GM19455 (cell line): Measurements from ENCODE around the gene PALLD.
"Not testable (repeated sequence)": the region's sequence is repeated elsewhere in the genome, so short reads cannot be mapped to it uniquely, and the experiment has no call there.

ENCODE experiments used
- ATAC-seq: cut with Tn5 transposase; IDR thresholded peaks from one replicate; pipeline ENCODE4 v1.9.1; 2021; ENCODE audit not compliant: unreplicated experiment

PALLD gene

DNA sequence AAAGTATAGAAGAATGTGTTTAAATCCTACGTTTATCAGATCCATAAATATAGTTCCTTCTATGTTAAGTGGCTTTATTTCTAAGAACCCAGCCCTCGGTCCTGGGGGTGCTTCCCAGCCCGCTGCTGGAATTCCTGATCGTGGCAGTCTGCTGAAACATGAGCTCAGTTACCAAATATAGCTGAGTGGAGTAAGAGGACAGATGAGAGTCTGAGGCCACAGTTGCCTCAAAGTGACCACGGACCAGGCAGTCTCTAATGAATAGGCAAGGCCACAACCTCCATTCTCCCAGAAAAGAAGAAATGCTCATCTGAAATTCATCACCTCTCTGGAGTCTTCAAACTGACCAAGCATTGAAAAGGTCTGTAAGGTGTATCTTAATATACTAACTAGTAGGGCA is at the start of gene PALLD:
TSS of gene PALLD (plus strand) at position 219 of the 400 bp plus-strand sequence.
- no peak for ATAC-seq

DNA sequence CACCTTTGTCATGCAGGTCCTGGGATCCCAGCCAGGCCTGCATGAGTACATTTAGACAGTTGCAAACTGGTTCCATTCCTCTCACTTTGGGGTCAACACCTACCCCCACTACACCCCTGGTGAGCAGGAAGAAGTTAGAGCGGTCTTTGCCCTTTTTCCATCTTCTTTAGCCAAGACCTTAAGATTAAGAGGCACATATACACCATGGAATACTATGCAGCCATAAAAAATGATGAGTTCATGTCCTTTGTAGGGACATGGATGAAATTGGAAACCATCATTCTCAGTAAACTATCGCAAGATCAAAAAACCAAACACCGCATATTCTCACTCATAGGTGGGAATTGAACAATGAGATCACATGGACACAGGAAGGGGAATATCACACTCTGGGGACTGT is 47.8 kb upstream of the PALLD start:
- ATAC-seq = not testable (repeated sequence)

DNA sequence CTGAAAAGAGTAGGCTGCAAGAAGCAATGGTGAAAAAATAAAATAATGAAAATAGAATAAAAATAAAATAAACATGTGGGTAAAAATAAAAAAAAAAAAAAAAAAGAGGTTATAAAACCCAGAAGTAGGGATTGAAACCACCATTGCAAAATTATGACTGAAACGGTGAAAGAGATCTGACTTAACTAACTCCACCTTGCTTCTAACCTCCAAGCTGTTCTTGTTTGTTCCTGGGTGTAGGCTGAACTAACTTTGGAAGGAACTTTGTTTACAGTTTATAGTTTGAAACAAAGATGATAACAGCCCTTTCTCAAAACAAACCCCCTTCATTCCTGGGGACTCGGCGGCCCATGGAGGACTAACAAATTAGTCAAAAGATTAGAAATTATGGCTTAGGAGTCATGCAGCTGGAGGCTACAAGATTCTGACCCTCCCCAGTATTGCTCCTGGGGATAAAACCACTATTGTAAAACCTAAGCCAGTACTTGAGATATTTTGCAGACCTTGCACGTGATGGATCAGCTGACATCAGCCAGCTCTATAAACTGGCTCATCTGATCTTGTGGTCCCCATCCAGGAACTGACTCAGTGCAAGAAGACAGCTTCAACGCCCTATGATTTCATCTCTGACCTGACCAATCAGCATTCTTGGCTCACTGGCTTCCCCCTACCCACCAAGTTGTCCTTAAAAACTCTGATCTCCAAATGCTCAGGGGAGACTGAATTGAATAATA is 47.0 kb upstream of the PALLD start:
- no peak for ATAC-seq

DNA sequence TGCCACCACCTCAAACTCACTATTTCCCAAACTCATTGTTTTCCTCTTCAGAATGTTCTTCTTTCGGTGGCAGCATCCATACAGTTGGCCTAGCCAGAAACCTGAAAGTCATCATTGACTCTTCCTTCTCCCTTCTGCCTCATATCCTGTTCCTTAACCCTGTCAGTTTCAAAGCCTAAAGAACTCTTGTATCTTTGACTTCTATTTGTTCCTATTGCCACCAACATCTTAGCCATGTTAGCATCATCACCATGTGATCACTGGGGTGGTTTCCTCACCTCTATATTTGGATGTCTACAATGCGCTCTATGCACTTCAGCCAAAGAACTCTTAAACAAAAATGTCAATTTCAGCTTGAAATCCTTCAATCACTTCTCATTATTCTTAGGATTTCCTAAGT is 45.5 kb upstream of the PALLD start:
- ATAC-seq = no peak

DNA sequence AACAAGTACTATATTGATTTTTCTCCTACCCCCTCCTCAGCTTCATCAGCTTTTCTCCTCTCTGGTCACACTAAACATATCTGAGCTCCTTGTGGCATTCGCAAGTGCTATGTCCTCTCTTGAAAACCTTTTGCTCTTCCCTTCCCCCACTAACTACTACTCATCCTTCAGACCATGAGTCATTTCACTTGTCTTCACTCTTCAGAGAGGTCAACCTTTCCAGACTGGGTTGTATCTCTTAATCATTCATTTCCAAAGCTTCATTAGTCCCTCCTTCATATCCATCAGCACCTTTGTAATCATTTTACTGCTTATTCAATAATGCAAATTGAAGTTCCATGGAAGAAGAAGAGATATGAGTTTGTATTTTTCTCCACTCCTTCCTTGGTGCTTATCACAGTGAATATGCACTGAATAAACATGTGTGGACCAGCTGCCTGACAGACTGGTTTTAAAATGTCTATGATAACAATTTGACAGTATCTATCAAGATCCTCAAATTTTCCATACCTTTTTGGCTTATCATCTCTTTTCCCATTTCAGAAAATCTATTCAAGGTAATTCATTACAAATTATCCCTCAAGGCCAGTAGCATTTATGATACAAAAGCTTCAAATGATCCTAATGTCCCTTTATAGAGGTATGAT is 45.0 kb upstream of the PALLD start:
- ATAC-seq = no peak

DNA sequence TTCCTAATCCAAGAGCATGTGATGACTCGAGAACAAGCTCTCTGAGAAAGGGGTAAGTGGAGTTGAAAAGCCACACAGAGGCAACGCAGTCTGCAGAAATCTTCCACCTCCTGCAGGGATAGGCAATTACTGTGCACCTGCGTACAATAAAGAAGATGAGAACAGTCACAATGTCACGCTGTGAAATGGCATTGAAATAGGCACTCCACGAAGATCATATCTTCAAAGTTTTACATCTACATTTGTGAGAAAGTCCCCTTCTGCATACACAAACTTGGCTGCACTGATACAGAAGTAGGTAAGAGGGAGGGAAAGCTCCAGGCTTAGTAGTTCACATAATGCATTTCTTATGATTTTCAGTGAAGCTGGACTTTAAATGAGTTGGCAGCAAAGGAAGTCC is 43.7 kb upstream of the PALLD start:
- no peak for ATAC-seq

DNA sequence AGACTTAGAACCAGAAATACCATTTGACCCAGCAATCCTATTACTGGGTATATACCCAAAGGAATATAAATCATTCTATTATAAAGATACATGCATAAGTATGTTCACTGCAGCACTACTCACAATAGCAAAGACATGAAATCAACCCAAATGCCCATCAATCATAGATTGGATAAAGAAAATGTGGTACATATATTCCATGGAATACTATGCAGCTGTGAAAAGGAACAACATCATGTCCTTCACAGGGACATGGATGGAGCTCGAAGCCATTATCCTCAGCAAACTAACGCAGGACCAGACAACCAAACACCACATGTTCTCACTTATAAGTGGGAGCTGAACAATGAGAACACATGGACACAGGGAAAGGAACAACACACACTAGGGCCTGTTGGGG is 38.6 kb upstream of the PALLD start:
- ATAC-seq = not testable (repeated sequence)

DNA sequence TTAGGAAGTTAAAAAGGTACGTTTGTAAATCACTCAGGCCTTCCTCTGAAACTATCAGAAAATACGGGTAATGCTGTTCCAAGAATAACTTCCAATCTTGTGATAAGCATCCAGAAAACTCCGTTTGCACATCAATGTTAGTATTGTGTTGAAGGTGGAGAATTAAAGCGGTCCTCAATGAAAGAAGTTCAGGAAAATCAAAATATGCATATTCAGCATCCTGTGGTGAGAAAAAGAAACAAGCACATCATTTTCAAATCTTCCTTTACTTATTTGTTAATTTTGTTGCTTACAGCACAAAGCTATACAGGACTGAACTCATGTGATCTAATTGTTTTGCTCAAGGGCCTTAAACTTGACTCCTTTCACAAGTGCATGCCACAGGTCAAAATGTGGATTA is 35.0 kb upstream of the PALLD start:
- no peak for ATAC-seq

DNA sequence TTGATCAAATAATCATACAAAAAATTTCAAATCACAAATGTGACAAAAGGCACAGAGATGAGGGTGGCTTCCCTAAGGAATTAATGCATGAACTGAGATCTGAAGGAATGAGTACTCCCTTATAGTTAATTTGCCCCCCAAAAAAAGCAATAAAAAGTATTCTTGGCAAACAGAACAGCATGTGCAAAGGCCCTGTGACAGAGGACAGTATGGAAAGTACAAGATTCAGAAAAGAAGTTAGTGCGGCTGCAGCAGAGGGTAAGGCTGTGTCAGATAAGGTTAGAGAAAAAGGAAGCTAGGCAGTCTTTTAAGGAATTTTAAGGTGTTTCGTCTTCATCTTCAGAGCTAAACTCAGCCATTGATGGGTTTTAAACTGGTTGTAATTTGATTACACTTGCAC is 23.9 kb upstream of the PALLD start:
- no peak for ATAC-seq

DNA sequence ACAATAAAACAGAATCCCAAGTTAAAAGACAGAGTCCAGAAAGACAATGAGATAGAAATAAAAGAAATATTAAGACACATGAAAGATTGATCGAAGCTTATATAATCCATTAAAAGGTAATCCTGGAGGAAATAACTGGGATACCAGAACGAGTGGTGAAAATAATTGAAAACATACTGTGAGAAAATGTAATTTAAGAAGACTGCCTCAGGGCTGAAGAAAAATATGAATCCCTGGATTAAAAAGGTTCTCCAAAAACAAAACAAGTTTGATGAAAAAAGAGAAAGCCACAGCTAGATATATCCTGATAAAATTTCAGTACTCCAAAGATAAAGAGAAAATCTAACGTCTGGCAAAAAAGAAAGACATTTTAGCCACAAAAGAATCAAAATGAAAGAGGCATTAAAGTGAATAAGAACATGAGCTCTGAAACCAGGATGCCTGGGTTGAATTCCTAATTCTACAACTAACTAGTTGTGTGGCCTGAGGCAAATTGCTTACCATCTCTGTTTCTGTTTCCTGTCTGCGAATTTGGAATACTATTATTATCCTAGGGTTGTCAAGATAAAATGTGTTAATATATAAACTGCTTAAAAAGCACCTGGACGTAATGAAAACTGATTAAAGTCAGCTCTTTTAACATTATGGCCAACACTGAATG is 22.1 kb upstream of the PALLD start:
- no peak for ATAC-seq

DNA sequence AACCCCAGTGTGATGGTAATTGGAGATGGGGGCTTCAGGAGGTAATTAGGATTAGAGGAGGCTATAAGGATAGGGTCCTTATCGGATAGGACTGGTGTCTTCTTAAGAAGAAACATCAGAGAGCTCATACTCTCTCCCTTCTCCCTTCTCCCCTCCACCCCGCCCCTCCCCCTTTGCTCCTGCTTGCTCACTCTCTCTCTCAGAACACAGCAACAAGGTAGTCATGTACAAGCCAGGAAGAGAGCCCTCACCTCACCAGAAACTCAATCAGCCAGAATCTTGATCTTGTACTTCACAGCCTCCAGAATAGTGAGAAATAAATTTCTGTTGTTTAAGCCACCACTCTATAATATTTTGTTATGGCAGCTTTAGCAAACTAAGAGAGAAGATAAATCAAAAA is 21.1 kb upstream of the PALLD start:
- no peak for ATAC-seq

DNA sequence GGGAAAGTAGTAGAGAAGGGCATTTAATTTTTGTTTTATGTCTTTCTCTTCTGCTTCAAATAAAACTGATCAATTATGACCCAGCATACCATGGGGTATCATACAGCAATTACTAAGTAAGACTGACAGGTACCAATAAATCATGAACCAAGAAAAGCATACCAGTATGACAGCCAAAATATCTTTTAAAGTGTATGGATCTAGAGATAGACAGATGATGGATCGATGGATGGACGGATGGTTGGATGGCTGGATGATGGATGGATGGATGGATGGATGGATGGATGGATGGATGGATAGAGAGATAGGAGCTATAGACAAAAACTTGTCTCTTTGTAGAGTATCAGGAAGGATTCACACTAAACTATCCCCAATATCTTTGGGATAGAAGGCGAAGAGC is 18.0 kb upstream of the PALLD start:
- ATAC-seq = no peak

DNA sequence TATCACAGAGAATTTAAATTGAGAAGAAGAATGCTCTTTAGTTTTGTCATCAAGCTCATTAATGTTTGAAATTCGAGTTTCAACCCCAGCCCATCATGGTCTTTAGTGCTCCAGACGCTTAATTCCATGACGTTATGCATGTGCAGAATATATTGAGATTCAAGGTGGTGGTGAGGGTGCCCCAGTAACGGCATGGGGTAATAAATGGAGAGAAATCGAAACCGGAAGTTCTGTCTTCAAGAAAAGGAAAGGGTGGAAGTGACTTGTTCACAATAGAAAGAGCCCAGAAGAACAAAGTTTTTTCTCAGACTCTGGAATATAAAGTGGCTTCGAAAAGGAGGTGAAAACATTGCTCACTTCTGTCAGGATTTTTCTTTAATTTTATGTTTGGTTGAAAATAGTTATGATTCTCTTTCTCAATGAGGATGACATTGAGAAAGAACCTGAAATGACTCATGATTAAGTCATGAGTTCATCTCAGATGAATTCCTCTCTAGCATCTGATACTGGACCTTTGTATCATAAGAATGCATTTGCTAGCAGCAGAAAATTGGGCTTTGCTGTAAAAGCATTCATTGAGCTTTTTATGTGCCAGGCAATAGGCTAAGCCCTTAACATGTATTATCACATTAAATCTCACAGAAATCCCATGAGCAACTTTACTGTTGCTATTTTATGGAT is 15.8 kb upstream of the PALLD start:
- peak; percentile 35 for ATAC-seq

DNA sequence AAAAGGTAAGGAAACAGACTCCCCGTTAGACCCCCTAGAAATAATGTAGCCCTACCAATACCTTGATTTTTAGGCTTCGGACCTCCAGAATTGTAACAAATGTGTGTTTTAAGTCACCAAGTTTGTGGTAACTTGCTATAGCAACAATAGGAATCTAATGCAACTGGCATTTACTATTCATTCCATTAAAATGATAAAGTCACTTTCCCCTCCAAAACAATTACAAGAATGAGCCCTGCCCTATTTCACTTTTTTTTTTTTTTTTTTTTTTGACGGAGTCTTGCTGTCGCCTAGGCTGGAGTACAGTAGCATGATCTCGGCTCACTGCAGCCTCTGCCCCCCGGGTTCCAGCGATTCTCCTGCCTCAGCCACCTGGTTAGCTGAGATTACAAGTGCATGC is 13.0 kb upstream of the PALLD start:
- no peak for ATAC-seq

DNA sequence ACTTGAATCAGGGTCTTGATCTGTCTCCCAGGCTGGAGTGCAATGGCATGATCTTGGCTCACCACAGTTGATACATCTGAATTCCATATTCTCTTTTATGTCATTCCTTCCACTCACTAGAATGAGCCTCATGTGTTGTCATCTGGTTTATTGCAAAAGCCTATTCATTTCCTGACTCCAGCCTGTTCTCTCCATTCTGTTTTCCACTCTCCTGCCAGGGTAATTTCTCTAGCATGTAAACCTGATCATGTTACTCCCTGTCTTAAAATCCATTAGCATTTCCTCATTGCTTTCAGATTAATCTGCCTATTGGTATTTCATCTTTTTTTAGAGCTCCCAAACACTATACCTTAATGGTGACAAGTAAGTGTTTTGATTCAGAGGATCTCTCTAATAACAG is 12.2 kb upstream of the PALLD start:
- ATAC-seq = no peak

DNA sequence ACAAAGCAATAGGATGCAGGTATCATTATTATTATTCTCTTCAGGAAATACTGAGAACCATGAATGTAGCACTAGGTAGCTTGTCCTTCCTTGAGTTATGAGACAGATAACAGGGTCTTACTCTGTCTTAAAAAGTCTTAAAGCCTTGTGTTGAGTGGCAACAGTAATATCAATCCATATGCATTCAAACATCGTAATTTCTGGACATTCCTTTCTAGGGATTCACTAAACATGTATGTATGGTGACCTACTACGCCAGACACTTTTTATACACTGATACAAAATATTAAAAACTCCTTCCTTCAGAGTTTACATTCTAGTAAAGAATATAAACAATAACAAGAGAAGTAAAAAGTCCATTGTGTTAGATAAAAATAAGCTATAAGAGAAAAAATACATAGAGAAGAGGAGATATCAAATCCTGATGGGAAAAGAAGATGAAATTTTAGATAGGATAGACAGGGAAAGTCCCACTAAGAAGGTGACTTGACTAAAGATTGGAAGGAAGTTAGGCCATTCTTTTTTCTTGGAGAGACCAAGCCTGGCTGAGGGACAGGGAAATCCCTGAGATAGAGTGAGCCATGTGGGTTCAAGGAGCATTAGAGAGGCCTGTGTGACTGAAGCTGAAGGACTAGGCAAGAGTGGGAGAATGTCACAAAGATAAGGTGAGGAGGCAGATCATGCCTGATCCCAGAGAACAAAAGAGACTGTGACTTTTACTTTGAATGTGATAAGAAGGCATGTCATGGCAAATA is 11.5 kb upstream of the PALLD start:
- no peak for ATAC-seq

DNA sequence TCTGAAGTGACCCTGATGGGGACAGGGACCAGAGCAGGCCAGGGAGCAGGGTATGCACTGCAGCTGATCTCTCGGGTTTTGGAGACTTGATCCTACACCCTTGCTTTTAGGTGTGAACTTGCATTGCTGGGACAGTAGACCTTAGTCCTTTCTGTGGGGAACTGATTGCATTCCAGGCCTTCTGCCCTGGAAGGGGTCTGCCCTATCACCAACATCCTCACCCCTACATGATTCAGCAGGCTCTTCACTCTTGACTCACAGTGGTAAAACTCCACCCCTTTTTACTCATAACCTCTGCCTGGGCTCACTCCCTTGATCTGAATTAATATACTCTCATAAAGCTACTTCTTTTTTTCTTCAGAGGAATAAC is 10.0 kb upstream of the PALLD start:
- no peak for ATAC-seq

DNA sequence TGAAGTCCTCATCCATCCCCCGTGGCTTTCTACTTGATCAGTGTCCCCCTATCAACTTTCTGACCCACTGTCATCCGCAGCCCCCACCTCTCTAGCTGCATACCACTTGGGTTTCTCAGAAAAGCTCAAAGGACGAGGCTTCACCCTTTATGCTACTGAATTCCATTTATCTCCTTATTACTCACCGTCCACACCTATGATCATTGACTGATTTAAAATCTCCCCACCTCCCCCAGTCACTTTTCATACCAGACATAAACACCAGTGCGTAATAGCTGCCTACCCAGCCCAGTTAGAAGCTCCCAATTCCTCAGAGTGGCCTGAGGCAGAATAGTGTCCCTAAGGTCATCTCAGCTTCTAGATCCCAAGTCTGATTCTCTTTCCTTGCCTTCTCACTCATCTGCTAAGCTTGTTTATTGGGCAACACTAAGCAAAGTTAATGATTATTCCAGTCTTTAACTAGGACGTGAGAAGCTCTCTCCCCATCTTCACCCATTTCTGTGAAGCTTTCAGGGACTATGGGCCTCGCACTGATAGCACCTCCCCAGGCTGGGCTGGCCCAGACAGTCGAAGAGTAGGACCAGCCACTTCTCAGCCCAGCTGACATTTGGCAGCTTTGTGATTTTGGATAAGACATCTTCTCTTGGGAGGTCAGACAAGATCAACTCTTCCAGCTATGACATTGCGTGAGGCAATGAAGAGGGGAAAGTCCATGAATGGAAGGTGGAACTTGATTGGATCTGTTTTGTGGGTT is 9.4 kb upstream of the PALLD start:
- ATAC-seq = no peak

DNA sequence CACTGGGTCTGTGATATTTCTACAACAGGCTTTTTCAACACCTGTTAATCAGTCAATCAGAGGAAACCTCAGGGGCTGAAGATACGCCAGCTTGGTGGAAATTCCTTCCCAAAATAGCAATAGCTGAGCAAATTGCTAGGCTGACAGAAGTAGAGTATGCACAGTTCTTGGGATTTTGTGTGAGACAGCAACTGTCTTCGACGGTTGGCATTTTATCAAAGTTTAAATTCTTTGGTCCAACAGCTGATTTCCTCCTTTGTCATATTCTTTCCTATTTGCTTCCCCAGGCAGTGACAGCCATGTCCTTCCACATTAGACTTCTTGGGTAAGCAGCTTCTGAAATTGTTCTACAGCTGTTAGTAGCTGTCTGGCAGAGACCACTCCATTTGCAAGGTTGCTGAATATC is 8.0 kb upstream of the PALLD start:
- ATAC-seq = no peak

DNA sequence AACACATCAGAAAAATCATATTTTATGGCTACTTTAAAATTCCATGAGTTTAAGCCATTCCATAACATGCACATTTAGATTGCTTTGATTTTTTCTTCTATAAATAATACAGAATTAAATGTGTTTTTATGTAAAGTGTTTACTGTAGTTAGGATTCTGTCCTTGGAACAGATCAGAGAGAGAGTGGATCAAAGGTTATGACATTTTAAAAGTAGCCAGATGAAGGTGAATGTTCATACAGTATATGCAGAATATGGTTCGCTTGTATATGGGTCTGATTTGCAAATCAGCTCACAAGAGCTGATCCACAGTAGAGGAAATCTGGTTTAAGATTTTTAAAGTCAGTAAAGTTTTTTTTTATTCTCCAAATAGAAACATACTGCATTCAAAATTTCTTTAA is 7.2 kb upstream of the PALLD start:
- no peak for ATAC-seq
